GM18867 (cell line): Measurements from ENCODE around the gene POLR2E.

ENCODE experiments used
- ATAC-seq: cut with Tn5 transposase; IDR thresholded peaks from one replicate; pipeline ENCODE4 v1.9.1; 2021; ENCODE audit warnings: mild to moderate bottlenecking, moderate library complexity; ENCODE audit not compliant: unreplicated experiment

The POLR2E gene

DNA sequence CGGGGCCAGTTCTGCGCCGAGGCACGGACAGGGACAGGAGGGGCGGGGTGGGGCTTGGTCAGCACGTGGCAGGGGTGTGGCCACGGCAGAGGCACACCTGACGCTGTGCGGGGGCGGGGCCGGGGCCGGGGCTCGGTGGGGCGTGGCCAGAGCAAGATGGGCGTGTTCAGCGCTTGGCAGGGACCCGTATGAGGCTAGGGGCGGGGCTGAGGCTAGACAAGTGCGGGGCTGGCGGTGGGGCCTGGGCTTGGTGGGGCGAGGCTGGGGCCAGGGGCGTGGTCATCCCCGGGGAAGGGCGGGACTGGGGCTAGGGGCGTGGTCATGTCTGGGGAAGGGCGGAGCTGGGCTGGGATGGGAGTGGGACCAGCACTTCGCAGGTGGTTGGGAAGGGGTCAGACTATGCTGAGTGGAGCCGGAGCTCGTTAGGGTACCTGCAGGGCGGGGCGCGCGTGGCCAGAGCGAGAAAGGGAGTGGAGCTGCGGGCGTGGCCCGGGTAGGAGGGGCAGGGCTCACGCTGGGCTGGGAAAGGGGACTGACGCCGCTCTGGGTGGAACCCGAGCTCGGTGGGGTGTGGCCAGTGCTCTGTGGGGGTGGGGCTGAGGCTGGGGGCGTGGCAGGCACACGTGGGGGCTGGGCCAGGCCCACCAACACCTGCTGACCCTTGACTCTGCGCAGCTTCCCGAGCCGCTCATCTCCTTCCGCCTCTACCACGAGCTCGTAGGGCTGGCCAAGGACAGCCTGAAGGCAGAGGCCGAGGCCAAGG, 12.8 kb downstream of the POLR2E start:
- ATAC-seq = peak; percentile 41

GRCh38 chr19:1081301-1082164, 13.6 kb downstream of the POLR2E start:
- no peak for ATAC-seq

GRCh38 chr19:1080360-1081161, 14.6 kb downstream of the POLR2E start:
- no peak for ATAC-seq

DNA sequence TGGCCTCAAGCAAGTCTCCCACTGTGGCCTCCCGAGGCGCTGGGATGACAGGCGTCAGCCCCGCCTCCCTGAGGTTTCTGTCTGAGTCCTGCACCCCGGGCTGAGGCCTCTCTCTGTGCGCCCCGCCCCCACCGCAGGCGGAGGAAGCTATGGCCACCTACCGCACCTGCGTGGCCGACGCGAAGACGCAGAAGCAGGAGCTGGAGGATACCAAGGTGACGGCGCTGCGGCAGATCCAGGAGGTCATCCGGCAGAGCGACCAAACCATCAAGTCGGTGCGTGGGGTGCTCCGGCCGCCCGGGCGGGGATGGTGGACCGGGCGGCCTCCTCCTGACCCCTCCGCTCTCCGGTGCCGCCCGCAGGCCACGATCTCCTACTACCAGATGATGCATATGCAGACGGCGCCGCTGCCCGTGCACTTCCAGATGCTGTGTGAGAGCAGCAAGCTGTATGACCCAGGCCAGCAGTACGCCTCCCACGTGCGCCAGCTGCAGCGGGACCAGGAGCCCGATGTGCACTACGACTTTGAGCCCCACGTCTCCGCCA, 15.5 kb downstream of the POLR2E start:
- ATAC-seq = no peak

GRCh38 chr19:1076951-1077350, 18.2 kb downstream of the POLR2E start:
- ATAC-seq = peak; percentile 50

- no peak for ATAC-seq
Observed at GRCh38 chr19:1076046-1076386, 19.2 kb downstream of the POLR2E start.

- peak; percentile 46 for ATAC-seq
Observed at GRCh38 chr19:1074544-1075283, 20.5 kb downstream of the POLR2E start.

DNA sequence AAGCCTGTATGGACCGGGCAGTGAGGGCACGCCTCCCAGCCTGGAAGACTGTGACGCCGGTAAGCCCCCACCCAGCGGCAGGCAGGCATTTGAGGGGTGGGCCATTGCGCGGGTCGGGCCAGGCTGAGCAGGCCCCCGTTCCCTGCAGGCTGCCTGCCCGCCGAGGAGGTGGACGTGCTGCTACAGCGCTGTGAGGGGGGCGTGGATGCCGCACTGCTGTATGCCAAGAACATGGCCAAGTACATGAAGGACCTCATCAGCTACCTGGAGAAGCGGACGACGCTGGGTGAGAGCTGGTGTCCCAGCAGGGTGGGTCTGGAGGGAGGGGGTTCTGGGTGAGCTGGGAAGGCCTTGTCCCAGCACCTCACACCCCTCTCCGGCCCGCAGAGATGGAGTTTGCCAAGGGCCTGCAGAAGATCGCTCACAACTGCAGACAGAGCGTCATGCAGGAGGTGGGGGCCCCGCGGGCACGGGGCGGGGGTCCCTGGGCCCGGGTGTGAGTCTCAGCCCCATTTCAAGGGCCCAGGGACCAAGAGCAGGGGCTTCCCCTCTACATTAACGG, 21.1 kb downstream of the POLR2E start:
- ATAC-seq = peak; percentile 2

GRCh38 chr19:1073063-1073955, 21.9 kb downstream of the POLR2E start:
- no peak for ATAC-seq

- no peak for ATAC-seq
Observed at GRCh38 chr19:1072371-1073015, 22.7 kb downstream of the POLR2E start.

- no peak for ATAC-seq
Observed at GRCh38 chr19:1070931-1071791, 24.0 kb downstream of the POLR2E start.

DNA sequence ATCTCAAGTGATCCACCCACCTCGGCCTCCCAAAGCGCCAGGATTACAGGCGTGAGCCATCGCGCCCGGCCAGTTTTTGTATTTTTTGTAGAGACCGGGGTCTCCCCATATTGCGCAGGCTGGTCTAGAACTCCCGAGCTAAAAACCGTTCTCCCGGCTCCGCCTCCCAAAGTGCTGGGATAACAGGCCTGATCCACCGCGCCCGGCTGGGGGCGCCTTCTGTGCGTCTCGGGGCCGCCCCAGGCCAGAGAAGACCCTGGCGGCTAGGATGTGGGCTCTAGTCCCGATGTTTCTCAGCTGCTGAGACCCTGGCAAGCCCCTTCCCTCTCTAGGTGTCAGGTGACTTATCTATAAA, 24.6 kb downstream of the POLR2E start:
- ATAC-seq = no peak

- no peak for ATAC-seq
Observed at GRCh38 chr19:1069009-1069779, 26.0 kb downstream of the POLR2E start.

- no peak for ATAC-seq
Observed at GRCh38 chr19:1068009-1069001, 26.9 kb downstream of the POLR2E start.

DNA sequence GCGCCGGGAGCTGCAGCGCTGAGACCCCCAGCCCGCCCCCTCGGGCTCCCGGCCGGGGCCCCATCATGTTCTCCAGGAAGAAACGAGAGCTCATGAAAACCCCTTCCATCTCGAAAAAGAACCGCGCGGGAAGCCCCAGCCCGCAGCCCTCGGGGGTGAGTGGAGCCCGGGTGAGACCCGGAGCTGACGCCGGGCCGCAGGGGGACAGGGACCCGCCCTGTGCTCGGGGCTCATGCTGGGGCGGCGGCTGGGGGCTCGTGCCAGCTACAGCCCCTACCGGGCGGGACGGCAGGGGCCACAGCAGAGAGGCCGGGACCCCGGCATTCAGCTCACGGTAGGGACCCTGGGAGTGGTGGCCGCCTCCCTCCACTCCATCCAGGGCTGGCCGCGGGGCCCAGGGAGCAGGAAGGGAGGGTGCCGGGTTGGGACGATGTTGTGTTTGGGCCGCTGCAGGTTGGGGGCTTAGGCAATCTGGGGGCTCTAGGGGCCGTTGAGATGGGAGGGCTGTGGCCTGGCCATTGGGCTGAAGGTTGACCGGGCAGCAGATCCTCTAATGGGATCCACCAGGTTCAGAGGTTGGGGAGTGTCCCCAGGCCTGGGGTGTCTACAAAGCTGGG, 27.7 kb downstream of the POLR2E start:
- ATAC-seq = no peak
